HepG2 (cell line): ENCODE measurements around the gene BRCA1. TPM values are rescaled to one million over a fixed set of nuclear protein-coding genes. Genes with fewer than 3 reads are reported as not detected.

ENCODE experiments used
- CHD4 ChIP-seq: fragments of 200-600 bp; sonication (generic); IDR thresholded peaks from 2 replicates; pipeline ENCODE4 v1.7.0; 2017; ENCODE audit warnings: mild to moderate bottlenecking, low read length, borderline replicate concordance
- POGZ ChIP-seq: sonication (generic); formaldehyde crosslinking; IDR thresholded peaks from 2 replicates; pipeline ENCODE4 v1.4.0; 2020; ENCODE audit warnings: mild to moderate bottlenecking, missing genetic modification reagents
- RBAK ChIP-seq: sonication (generic); formaldehyde crosslinking; IDR thresholded peaks from 2 replicates; pipeline ENCODE4 v1.5.1; 2020; ENCODE audit warnings: mild to moderate bottlenecking, missing genetic modification reagents
- RCOR2 ChIP-seq: IDR thresholded peaks from 2 replicates; pipeline ENCODE4 v1.6.1; 2016; ENCODE audit warnings: missing biosample characterization, missing genetic modification reagents
- SALL2 ChIP-seq: sonication (generic); formaldehyde crosslinking; IDR thresholded peaks from 2 replicates; pipeline ENCODE4 v1.8.1; 2023; ENCODE audit warnings: mild to moderate bottlenecking, missing genetic modification reagents, inconsistent platforms
- SMAD3 ChIP-seq: sonication (generic); formaldehyde crosslinking; IDR thresholded peaks from 2 replicates; pipeline ENCODE4 v1.4.0; 2020; ENCODE audit warnings: missing genetic modification reagents
- SMAD9 ChIP-seq: sonication (generic); formaldehyde crosslinking; IDR thresholded peaks from 2 replicates; pipeline ENCODE4 v1.5.1; 2020; ENCODE audit warnings: mild to moderate bottlenecking, missing genetic modification reagents
- SYNCRIP ChIP-seq: fragments of 200-400 bp; formaldehyde crosslinking; IDR thresholded peaks from 2 replicates; pipeline ENCODE4 v1.6.1; 2018; ENCODE audit warnings: mild to moderate bottlenecking, low read depth, low read length; ENCODE audit not compliant: insufficient read depth
- ZNF343 ChIP-seq: sonication (generic); formaldehyde crosslinking; IDR thresholded peaks from 2 replicates; pipeline ENCODE4 v1.4.0; 2020; ENCODE audit warnings: mild to moderate bottlenecking, missing genetic modification reagents
- ZNF546 ChIP-seq: sonication (generic); formaldehyde crosslinking; conservative IDR thresholded peaks from 2 replicates; pipeline ENCODE4 v1.8.1; 2023; ENCODE audit warnings: mild to moderate bottlenecking, missing genetic modification reagents
- ZNF562 ChIP-seq: sonication (generic); formaldehyde crosslinking; IDR thresholded peaks from 2 replicates; pipeline ENCODE4 v1.8.0; 2022; ENCODE audit warnings: missing genetic modification reagents, borderline replicate concordance
- ZSCAN31 ChIP-seq: sonication (generic); formaldehyde crosslinking; IDR thresholded peaks from 2 replicates; pipeline ENCODE4 v1.5.0; 2020; ENCODE audit warnings: low read depth, mild to moderate bottlenecking, missing genetic modification reagents
- polyA plus RNA-seq, 8 experiments: library from polyadenylated mRNA; depleted of rRNA in 3 of 8; stranded (reverse) in 7 of 8; unstranded in 1 of 8; fragments of >200 nt; fragmentation: Illumina TruSeq in 4 of 8; extraction: Trizol in 4 of 8; gene quantifications; 2 replicates each; pipeline versions ENCODE4 v1.2.1 to v1.2.3, GENCODE V29; 2011 to 2016; ENCODE audit warnings: low read depth in 4 of 8, missing spikeins in 1 of 8, mixed read lengths in 1 of 8; ENCODE audit not compliant: insufficient read depth in 1 of 8
- total RNA-seq, 5 experiments: library from RNA; depleted of rRNA; stranded (reverse); fragments of >200 nt; fragmentation: Illumina TruSeq; extraction: Trizol; gene quantifications; 2 replicates each; pipeline ENCODE4 v1.2.3, GENCODE V29; 2016; ENCODE audit warnings: low read depth in 1 of 5
- TF ChIP-seq, protein P1 (sequence below): sonication (generic); formaldehyde crosslinking; IDR thresholded peaks from 2 replicates; pipeline ENCODE4 v1.4.0; 2020; ENCODE audit warnings: mild to moderate bottlenecking, low read depth, missing genetic modification reagents
- TF ChIP-seq, protein P2 (sequence below): sonication (generic); formaldehyde crosslinking; IDR thresholded peaks from 2 replicates; pipeline ENCODE4 v1.4.0; 2020; ENCODE audit warnings: missing genetic modification reagents
- TF ChIP-seq, protein P3 (sequence below): sonication (generic); formaldehyde crosslinking; IDR thresholded peaks from 2 replicates; pipeline ENCODE4 v1.4.0; 2020; ENCODE audit warnings: low read depth, mild to moderate bottlenecking, missing genetic modification reagents
- TF ChIP-seq, protein P4 (sequence below): sonication (generic); formaldehyde crosslinking; IDR thresholded peaks from 2 replicates; pipeline ENCODE4 v1.4.0; 2020; ENCODE audit warnings: mild to moderate bottlenecking, missing genetic modification reagents

BRCA1 gene
- total and polyA plus RNA-seq, 2 of the 13 experiments (the other 11 are each of a cell fraction or from before 2014, with no cell fraction given), result 13.3 to 37.5 TPM

DNA sequence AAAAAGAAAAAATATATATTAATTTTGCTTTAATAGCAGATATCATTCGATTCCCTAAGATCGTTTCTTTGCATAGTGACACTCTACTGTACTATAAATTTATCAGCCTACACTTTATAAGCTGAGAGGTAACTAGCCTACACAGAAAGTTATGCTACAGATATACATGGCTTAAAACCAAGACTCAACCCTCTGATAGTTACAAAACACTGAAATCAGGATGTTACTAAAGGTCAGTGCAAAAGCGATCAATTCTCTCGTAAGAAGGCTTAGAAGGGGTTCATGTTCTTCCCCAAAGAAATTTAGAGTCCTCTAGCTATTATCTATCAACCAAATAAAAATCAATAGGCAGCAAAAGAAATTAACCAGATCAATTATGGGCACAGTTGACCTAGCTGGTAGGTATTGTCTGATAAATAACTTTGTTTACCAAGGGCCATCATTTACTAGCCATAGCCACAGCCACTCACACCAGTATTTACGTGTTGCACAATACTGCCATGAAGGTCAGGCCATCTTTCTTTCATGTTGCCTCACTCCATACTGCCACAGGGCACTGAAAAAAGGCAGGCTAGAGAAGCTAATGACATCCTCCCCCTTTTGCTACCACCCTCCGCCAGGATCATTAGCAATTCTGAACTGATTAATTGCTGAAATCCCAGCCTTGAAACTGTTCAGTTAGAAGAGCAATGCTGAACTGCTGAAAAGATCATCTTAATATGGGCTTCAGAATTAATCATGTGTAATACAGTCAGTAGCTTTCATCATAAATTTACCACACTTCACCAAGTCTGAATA lies 56.4 kb downstream of the BRCA1 start (continued):
- TF ChIP-seq, protein P1, sequence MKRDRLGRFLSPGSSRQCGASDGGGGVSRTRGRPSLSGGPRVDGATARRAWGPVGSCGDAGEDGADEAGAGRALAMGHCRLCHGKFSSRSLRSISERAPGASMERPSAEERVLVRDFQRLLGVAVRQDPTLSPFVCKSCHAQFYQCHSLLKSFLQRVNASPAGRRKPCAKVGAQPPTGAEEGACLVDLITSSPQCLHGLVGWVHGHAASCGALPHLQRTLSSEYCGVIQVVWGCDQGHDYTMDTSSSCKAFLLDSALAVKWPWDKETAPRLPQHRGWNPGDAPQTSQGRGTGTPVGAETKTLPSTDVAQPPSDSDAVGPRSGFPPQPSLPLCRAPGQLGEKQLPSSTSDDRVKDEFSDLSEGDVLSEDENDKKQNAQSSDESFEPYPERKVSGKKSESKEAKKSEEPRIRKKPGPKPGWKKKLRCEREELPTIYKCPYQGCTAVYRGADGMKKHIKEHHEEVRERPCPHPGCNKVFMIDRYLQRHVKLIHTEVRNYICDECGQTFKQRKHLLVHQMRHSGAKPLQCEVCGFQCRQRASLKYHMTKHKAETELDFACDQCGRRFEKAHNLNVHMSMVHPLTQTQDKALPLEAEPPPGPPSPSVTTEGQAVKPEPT, result no peak
- TF ChIP-seq POGZ (CRISPR knock-in tag) (peak; percentile 96), ZNF546 (CRISPR knock-in tag) (no peak), ZNF562 (no peak), RCOR2 (CRISPR knock-in tag) (peak; percentile 70; the same call in 1 of the 2 replicates), CHD4 (peak; percentile 57; the same call in 1 of the 2 replicates), SYNCRIP (no peak), RBAK (CRISPR knock-in tag) (peak; percentile 63; the same call in 1 of the 2 replicates), ZSCAN31 (CRISPR knock-in tag) (no peak), SMAD3 (CRISPR knock-in tag) (peak; percentile 95; the same call in 1 of the 2 replicates), SALL2 (CRISPR knock-in tag) (peak; percentile 84), ZNF343 (CRISPR knock-in tag) (no peak), SMAD9 (CRISPR knock-in tag) (no peak)
- TF ChIP-seq, protein P2, sequence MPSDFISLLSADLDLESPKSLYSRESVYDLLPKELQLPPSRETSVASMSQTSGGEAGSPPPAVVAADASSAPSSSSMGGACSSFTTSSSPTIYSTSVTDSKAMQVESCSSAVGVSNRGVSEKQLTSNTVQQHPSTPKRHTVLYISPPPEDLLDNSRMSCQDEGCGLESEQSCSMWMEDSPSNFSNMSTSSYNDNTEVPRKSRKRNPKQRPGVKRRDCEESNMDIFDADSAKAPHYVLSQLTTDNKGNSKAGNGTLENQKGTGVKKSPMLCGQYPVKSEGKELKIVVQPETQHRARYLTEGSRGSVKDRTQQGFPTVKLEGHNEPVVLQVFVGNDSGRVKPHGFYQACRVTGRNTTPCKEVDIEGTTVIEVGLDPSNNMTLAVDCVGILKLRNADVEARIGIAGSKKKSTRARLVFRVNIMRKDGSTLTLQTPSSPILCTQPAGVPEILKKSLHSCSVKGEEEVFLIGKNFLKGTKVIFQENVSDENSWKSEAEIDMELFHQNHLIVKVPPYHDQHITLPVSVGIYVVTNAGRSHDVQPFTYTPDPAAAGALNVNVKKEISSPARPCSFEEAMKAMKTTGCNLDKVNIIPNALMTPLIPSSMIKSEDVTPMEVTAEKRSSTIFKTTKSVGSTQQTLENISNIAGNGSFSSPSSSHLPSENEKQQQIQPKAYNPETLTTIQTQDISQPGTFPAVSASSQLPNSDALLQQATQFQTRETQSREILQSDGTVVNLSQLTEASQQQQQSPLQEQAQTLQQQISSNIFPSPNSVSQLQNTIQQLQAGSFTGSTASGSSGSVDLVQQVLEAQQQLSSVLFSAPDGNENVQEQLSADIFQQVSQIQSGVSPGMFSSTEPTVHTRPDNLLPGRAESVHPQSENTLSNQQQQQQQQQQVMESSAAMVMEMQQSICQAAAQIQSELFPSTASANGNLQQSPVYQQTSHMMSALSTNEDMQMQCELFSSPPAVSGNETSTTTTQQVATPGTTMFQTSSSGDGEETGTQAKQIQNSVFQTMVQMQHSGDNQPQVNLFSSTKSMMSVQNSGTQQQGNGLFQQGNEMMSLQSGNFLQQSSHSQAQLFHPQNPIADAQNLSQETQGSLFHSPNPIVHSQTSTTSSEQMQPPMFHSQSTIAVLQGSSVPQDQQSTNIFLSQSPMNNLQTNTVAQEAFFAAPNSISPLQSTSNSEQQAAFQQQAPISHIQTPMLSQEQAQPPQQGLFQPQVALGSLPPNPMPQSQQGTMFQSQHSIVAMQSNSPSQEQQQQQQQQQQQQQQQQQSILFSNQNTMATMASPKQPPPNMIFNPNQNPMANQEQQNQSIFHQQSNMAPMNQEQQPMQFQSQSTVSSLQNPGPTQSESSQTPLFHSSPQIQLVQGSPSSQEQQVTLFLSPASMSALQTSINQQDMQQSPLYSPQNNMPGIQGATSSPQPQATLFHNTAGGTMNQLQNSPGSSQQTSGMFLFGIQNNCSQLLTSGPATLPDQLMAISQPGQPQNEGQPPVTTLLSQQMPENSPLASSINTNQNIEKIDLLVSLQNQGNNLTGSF (CRISPR knock-in tag), result no peak
- TF ChIP-seq, protein P3, sequence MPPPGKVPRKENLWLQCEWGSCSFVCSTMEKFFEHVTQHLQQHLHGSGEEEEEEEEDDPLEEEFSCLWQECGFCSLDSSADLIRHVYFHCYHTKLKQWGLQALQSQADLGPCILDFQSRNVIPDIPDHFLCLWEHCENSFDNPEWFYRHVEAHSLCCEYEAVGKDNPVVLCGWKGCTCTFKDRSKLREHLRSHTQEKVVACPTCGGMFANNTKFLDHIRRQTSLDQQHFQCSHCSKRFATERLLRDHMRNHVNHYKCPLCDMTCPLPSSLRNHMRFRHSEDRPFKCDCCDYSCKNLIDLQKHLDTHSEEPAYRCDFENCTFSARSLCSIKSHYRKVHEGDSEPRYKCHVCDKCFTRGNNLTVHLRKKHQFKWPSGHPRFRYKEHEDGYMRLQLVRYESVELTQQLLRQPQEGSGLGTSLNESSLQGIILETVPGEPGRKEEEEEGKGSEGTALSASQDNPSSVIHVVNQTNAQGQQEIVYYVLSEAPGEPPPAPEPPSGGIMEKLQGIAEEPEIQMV, result no peak
- TF ChIP-seq, protein P4, sequence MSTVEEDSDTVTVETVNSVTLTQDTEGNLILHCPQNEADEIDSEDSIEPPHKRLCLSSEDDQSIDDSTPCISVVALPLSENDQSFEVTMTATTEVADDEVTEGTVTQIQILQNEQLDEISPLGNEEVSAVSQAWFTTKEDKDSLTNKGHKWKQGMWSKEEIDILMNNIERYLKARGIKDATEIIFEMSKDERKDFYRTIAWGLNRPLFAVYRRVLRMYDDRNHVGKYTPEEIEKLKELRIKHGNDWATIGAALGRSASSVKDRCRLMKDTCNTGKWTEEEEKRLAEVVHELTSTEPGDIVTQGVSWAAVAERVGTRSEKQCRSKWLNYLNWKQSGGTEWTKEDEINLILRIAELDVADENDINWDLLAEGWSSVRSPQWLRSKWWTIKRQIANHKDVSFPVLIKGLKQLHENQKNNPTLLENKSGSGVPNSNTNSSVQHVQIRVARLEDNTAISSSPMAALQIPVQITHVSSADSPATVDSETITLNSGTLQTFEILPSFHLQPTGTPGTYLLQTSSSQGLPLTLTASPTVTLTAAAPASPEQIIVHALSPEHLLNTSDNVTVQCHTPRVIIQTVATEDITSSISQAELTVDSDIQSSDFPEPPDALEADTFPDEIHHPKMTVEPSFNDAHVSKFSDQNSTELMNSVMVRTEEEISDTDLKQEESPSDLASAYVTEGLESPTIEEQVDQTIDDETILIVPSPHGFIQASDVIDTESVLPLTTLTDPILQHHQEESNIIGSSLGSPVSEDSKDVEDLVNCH (CRISPR knock-in tag), result no peak
